HG02938 (cell line): Measurements from ENCODE around the gene TRPM3.
"Not testable (repeated sequence)": the region's sequence is repeated elsewhere in the genome, so short reads cannot be mapped to it uniquely, and the experiment has no call there.

Experiments
- ATAC-seq: cut with Tn5 transposase; IDR thresholded peaks from one replicate; pipeline ENCODE4 v1.9.1; 2021; ENCODE audit warnings: mild to moderate bottlenecking, moderate library complexity; ENCODE audit not compliant: unreplicated experiment

TRPM3 gene

GRCh38 chr9:71001780-71002386 is 119.5 kb downstream of the TRPM3 start:
- no peak for ATAC-seq

GRCh38 chr9:70998962-70999361 is 122.5 kb downstream of the TRPM3 start:
- no peak for ATAC-seq

- no peak for ATAC-seq
These were observed 125.9 kb downstream of the TRPM3 start for GRCh38 chr9:70995511-70995910.

- no peak for ATAC-seq
These were observed 126.8 kb downstream of the TRPM3 start for GRCh38 chr9:70994582-70994981.

- ATAC-seq = no peak
These were observed 132.9 kb downstream of the TRPM3 start for GRCh38 chr9:70988551-70988950.

- no peak for ATAC-seq
These were observed 133.4 kb downstream of the TRPM3 start for GRCh38 chr9:70987986-70988385.

- no peak for ATAC-seq
These were observed 134.4 kb downstream of the TRPM3 start for GRCh38 chr9:70986984-70987383.

- ATAC-seq = no peak
These were observed 137.6 kb downstream of the TRPM3 start for GRCh38 chr9:70983723-70984295.

GRCh38 chr9:70981312-70981711 is 140.1 kb downstream of the TRPM3 start:
- ATAC-seq = no peak

GRCh38 chr9:70979966-70980365 is 141.5 kb downstream of the TRPM3 start:
- no peak for ATAC-seq

- no peak for ATAC-seq
These were observed 143.3 kb downstream of the TRPM3 start for GRCh38 chr9:70978085-70978484.

- ATAC-seq = no peak
These were observed 145.6 kb downstream of the TRPM3 start for GRCh38 chr9:70975821-70976220.

GRCh38 chr9:70971723-70972122 is 149.7 kb downstream of the TRPM3 start:
- ATAC-seq = no peak

GRCh38 chr9:70966380-70966779 is 155.0 kb downstream of the TRPM3 start:
- ATAC-seq = not testable (repeated sequence)

GRCh38 chr9:70964861-70965260 is 156.6 kb downstream of the TRPM3 start:
- no peak for ATAC-seq

- no peak for ATAC-seq
These were observed 157.9 kb downstream of the TRPM3 start for GRCh38 chr9:70963554-70963953.

- no peak for ATAC-seq
These were observed 158.5 kb downstream of the TRPM3 start for GRCh38 chr9:70962761-70963440.

- ATAC-seq = no peak
These were observed 162.1 kb downstream of the TRPM3 start for GRCh38 chr9:70959366-70959765.

GRCh38 chr9:70954596-70955143 is 166.8 kb downstream of the TRPM3 start:
- ATAC-seq = no peak

GRCh38 chr9:70954126-70954525 is 167.3 kb downstream of the TRPM3 start:
- no peak for ATAC-seq

GRCh38 chr9:70951749-70952727 is 169.4 kb downstream of the TRPM3 start:
- ATAC-seq = no peak
